C4-2B (cell line): ENCODE measurements around the gene PRR5L.

Experiments
- ZFX ChIP-seq: fragments of 450-650 bp; IDR thresholded peaks from 2 replicates; pipeline ENCODE4 v1.6.1; 2017
- TF ChIP-seq, protein P1 (sequence below): fragments of 450-650 bp; conservative IDR thresholded peaks from 2 replicates; pipeline ENCODE4 v1.5.1; 2017; ENCODE audit warnings: mild to moderate bottlenecking

- TF ChIP-seq, protein P1, sequence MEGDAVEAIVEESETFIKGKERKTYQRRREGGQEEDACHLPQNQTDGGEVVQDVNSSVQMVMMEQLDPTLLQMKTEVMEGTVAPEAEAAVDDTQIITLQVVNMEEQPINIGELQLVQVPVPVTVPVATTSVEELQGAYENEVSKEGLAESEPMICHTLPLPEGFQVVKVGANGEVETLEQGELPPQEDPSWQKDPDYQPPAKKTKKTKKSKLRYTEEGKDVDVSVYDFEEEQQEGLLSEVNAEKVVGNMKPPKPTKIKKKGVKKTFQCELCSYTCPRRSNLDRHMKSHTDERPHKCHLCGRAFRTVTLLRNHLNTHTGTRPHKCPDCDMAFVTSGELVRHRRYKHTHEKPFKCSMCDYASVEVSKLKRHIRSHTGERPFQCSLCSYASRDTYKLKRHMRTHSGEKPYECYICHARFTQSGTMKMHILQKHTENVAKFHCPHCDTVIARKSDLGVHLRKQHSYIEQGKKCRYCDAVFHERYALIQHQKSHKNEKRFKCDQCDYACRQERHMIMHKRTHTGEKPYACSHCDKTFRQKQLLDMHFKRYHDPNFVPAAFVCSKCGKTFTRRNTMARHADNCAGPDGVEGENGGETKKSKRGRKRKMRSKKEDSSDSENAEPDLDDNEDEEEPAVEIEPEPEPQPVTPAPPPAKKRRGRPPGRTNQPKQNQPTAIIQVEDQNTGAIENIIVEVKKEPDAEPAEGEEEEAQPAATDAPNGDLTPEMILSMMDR: no peak
- TF ChIP-seq ZFX: no peak
Measured at GRCh38 chr11:36441610-36442208, 145.6 kb downstream of the PRR5L start.
